Spleen (tissue), 11 donors: Measurements from ENCODE around the gene PARP1. TPM values are rescaled to one million over a fixed set of nuclear protein-coding genes. Genes with fewer than 3 reads are reported as not detected.

ENCODE experiments used
- DNase-seq: peaks from one replicate; pipeline ENCODE4 v3.0.0-alpha.2; 2020
- H3K27ac ChIP-seq, 8 donors: fragments of 200-600 bp; sonication (generic) in 7 of 8; 1 replicate in 4 of 8; 2 replicates in 4 of 8; pipeline versions ENCODE4 v1.5.0 to v1.8.0; 2016 to 2021; ENCODE audit warnings: inconsistent platforms in 4 of 8, mild to moderate bottlenecking in 4 of 8, moderate library complexity in 1 of 8
- H3K27me3 ChIP-seq, 7 donors: fragments of 200-600 bp; sonication (generic) in 6 of 7; replicated peaks in 1 of 7; 1 replicate in 4 of 7; 2 replicates in 3 of 7; pipeline versions ENCODE4 v1.5.0 to v1.8.0; 2016 to 2021; ENCODE audit warnings: inconsistent platforms in 3 of 7, mild to moderate bottlenecking in 1 of 7
- H3K36me3 ChIP-seq, 6 donors: fragments of 200-600 bp; sonication (generic) in 5 of 6; 1 replicate in 4 of 6; 2 replicates in 2 of 6; pipeline versions ENCODE4 v1.5.0 to v1.8.0; 2016 to 2021; ENCODE audit warnings: inconsistent platforms in 2 of 6
- H3K4me1 ChIP-seq, 6 donors: fragments of 200-600 bp; sonication (generic) in 5 of 6; 1 replicate in 3 of 6; 2 replicates in 3 of 6; pipeline versions ENCODE4 v1.5.0 to v1.8.0; 2016 to 2021; ENCODE audit warnings: inconsistent platforms in 3 of 6
- H3K4me3 ChIP-seq, 8 donors: fragments of 200-600 bp; sonication (generic) in 7 of 8; 1 replicate in 4 of 8; 2 replicates in 4 of 8; pipeline versions ENCODE4 v1.5.0 to v1.8.0; 2016 to 2021; ENCODE audit warnings: inconsistent platforms in 4 of 8, mild to moderate bottlenecking in 4 of 8, moderate library complexity in 2 of 8
- H3K9me3 ChIP-seq, 8 donors: fragments of 200-600 bp; sonication (generic) in 7 of 8; 1 replicate in 4 of 8; 2 replicates in 4 of 8; pipeline versions ENCODE4 v1.5.0 to v1.8.0; 2016 to 2021; ENCODE audit warnings: inconsistent platforms in 4 of 8
- CTCF ChIP-seq, 11 experiments: fragments of 200-600 bp in 7 of 11; fragments of 450-650 bp in 4 of 11; sonication (generic) in 4 of 11; IDR thresholded peaks in 8 of 11; conservative IDR thresholded peaks in 3 of 11; 1 replicate in 7 of 11; 2 replicates in 4 of 11; pipeline versions ENCODE4 v1.4.0 to v1.8.0; 2016 to 2021; ENCODE audit warnings: antibody characterized with exemption in 11 of 11, inconsistent platforms in 4 of 11, mild to moderate bottlenecking in 1 of 11
- POLR2A ChIP-seq, 3 donors: fragments of 450-650 bp; IDR thresholded peaks; one replicate each; pipeline ENCODE4 v1.5.1; 2017; ENCODE audit warnings: antibody characterized with exemption in 3 of 3, mild to moderate bottlenecking in 1 of 3
- POLR2AphosphoS5 ChIP-seq, 3 donors: sonication (generic); formaldehyde crosslinking; IDR thresholded peaks; one replicate each; pipeline ENCODE4 v1.5.1; 2017; ENCODE audit warnings: antibody characterized with exemption in 3 of 3
- WGBS, 5 donors: extraction: QIAGEN DNeasy Blood & Tissue Kit in 3 of 5; methylation state at CpG; one replicate each; pipeline versions ENCODE4 v1.1.5 to v1.1.7; 2013 to 2018; 5-methylcytosine and 5-hydroxymethylcytosine counted together
- intact Hi-C: fragments of 100-400 bp; cut with DNase I; formaldehyde crosslinking; loops from one replicate; pipeline ENCODE4 v1.15.0; 2023; ENCODE audit warnings: low total_unique reads
- polyA plus RNA-seq, 3 donors: library from polyadenylated mRNA; stranded (reverse); fragments of 200-250 nt; gene quantifications; one replicate each; pipeline ENCODE4 v1.2.1, GENCODE V29; 2013
- total RNA-seq, 7 donors: library from RNA; depleted of rRNA in 3 of 7; stranded (reverse); fragments of >200 nt in 3 of 7; fragmentation: NEBNext Ultra II Directional in 4 of 7; extraction: Animal tissue kit (Norgen Biotek cat#: 25700) in 4 of 7; gene quantifications; one replicate each; pipeline versions ENCODE4 v1.1.0 to v1.2.1, GENCODE V29; 2016 to 2021
- donor health status: healthy with polysubstance abuse.
- donor health status: DM: no; HTN: no; CAD: no; lungs with moderate emphysema.
- donor health status: DM: no; HTN: no; CAD: no.
- donor health status: Bipolar disorder and iron deficiency.
- donor health status: healthy.
- donor health status: DM: no; HTN: no; CAD: no.
- donor health status: DM: yes; HTN: yes; CAD: no.

PARP1 gene
- total and polyA plus RNA-seq, 10 donors = 39.2 to 213 (median 125) TPM

- Histone ChIP-seq H3K9me3 (no peaks in the 10 kb centered on the region), H3K4me1 (peaks cover 39 to 74% (median 55%) of the 10 kb centered on the region in 6 donors), H3K36me3 (peaks cover 0 to 26% (median 19%) of the 10 kb centered on the region in 6 donors), H3K27ac (peak overlapping the region in 5 of 8 donors; percentile 90 to 95 (median 92)), H3K27me3 (no peaks in the 10 kb centered on the region), H3K4me3 (peak overlapping the region in 5 of 8 donors; percentile 14 to 99 (median 87))
- 37 to 60% (median 57%) methylated on average over 16 of the region's 16 CpGs for WGBS, 5 donors
- intact Hi-C loops = no loop called here
- peak; percentile 77 for DNase-seq
- no peak for TF ChIP-seq CTCF (IDR thresholded peaks at IDR 0.05 in 8 of 11, conservative IDR thresholded peaks at IDR 0.05 in 3 of 11)
- TF ChIP-seq POLR2AphosphoS5 (IDR thresholded peaks at IDR 0.05) = no peak
- no peak for TF ChIP-seq POLR2A (IDR thresholded peaks at IDR 0.05)
Observed at GRCh38 chr1:226405411-226405988, 2.4 kb downstream of the PARP1 start.

GRCh38 chr1:226404904-226405222, 3.0 kb downstream of the PARP1 start:
- Histone ChIP-seq H3K27ac (peak overlapping the region in 4 of 8 donors; percentile 90 to 95 (median 92)), H3K27me3 (no peaks in the 10 kb centered on the region), H3K4me1 (peaks cover 39 to 80% (median 55%) of the 10 kb centered on the region in 6 donors), H3K36me3 (peaks cover 0 to 33% (median 24%) of the 10 kb centered on the region in 6 donors), H3K9me3 (no peaks in the 10 kb centered on the region), H3K4me3 (peak overlapping the region in 3 of 8 donors; percentile 14 to 99 (median 87))
- DNase-seq = peak; percentile 64
- WGBS, 5 donors = 76 to 100% (median 81%) methylated on average over 1 to 2 of the region's 2 CpGs
- intact Hi-C loops = no loop called here
- TF ChIP-seq POLR2A (IDR thresholded peaks at IDR 0.05) (no peak), POLR2AphosphoS5 (IDR thresholded peaks at IDR 0.05) (no peak), CTCF (IDR thresholded peaks at IDR 0.05 in 8 of 11, conservative IDR thresholded peaks at IDR 0.05 in 3 of 11) (no peak)

GRCh38 chr1:226404063-226404903, 3.6 kb downstream of the PARP1 start:
- H3K27ac ChIP-seq = peak overlapping the region in 6 of 8 donors; percentile 20 to 95 (median 62)
- peak overlapping the region in 3 of 8 donors; percentile 14 to 99 (median 87) for H3K4me3 ChIP-seq
- peaks cover 39 to 80% (median 55%) of the 10 kb centered on the region in 6 donors for H3K4me1 ChIP-seq
- TF ChIP-seq CTCF (IDR thresholded peaks at IDR 0.05 in 8 of 11, conservative IDR thresholded peaks at IDR 0.05 in 3 of 11) (no peak), POLR2A (IDR thresholded peaks at IDR 0.05) (no peak), POLR2AphosphoS5 (IDR thresholded peaks at IDR 0.05) (no peak)
- peaks cover 0 to 39% (median 29%) of the 10 kb centered on the region in 6 donors for H3K36me3 ChIP-seq
- peak; percentile 74 for DNase-seq
- no peaks in the 10 kb centered on the region for H3K9me3 ChIP-seq
- H3K27me3 ChIP-seq = no peaks in the 10 kb centered on the region
- intact Hi-C loops = no loop called here
- 47 to 62% (median 52%) methylated on average over 4 to 5 of the region's 5 CpGs for WGBS, 5 donors
